ENCODE measurements around the gene CACNA2D3.

DNA sequence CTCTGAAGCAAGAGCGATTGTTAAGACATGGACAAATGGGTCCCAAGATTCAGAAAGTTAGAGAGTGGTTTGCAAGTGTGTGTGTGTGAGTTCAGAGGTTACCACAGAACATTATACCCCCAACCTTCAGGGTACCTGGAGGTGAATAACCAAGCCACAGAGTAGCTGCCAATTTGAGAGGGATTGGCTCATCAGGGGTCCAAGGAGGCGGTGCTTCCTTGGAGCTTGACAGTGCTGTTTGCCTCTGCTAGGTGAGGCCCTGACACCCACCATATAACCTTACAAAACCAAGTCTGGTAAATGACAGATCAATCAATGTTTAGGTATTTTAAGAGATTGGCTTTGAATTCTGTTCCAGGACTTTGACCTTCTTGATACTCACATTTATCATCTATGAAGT, 769.8 kb downstream of the CACNA2D3 start:
- TF ChIP-seq, protein P1, sequence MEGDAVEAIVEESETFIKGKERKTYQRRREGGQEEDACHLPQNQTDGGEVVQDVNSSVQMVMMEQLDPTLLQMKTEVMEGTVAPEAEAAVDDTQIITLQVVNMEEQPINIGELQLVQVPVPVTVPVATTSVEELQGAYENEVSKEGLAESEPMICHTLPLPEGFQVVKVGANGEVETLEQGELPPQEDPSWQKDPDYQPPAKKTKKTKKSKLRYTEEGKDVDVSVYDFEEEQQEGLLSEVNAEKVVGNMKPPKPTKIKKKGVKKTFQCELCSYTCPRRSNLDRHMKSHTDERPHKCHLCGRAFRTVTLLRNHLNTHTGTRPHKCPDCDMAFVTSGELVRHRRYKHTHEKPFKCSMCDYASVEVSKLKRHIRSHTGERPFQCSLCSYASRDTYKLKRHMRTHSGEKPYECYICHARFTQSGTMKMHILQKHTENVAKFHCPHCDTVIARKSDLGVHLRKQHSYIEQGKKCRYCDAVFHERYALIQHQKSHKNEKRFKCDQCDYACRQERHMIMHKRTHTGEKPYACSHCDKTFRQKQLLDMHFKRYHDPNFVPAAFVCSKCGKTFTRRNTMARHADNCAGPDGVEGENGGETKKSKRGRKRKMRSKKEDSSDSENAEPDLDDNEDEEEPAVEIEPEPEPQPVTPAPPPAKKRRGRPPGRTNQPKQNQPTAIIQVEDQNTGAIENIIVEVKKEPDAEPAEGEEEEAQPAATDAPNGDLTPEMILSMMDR (IDR thresholded peaks at IDR 0.05): no peak
- no peak for TF ChIP-seq POLR2AphosphoS5 (IDR thresholded peaks at IDR 0.05; ENCODE audit: insufficient read depth in 1 of 2, low read depth in 1 of 2)
